HepG2 (cell line): ENCODE results near the gene MAGI1.

Source experiments
- MYC ChIP-seq: sonication (generic); formaldehyde crosslinking; IDR thresholded peaks from 2 replicates; pipeline ENCODE4 v1.9.0; 2021; ENCODE audit warnings: missing genetic modification reagents, borderline replicate concordance
- POLR2A ChIP-seq, 2 experiments: IDR thresholded peaks; 2 replicates each; pipeline ENCODE4 v1.6.1; 2011; ENCODE audit warnings: low read depth in 2 of 2, low read length in 2 of 2, mild to moderate bottlenecking in 1 of 2, moderate library complexity in 1 of 2; ENCODE audit not compliant: insufficient read depth in 1 of 2
- SUZ12 ChIP-seq: fragments of 150-350 bp; IDR thresholded peaks from 2 replicates; pipeline ENCODE4 v1.6.1; 2014; ENCODE audit warnings: low read depth, low read length
- TF ChIP-seq, protein P1 (sequence below): sonication (generic); formaldehyde crosslinking; IDR thresholded peaks from 2 replicates; pipeline ENCODE4 v1.8.0; 2022; ENCODE audit warnings: mild to moderate bottlenecking, missing genetic modification reagents
- TF ChIP-seq, protein P2 (sequence below): sonication (generic); formaldehyde crosslinking; IDR thresholded peaks from 2 replicates; pipeline ENCODE4 v1.8.1; 2023; ENCODE audit warnings: mild to moderate bottlenecking, missing genetic modification reagents

DNA sequence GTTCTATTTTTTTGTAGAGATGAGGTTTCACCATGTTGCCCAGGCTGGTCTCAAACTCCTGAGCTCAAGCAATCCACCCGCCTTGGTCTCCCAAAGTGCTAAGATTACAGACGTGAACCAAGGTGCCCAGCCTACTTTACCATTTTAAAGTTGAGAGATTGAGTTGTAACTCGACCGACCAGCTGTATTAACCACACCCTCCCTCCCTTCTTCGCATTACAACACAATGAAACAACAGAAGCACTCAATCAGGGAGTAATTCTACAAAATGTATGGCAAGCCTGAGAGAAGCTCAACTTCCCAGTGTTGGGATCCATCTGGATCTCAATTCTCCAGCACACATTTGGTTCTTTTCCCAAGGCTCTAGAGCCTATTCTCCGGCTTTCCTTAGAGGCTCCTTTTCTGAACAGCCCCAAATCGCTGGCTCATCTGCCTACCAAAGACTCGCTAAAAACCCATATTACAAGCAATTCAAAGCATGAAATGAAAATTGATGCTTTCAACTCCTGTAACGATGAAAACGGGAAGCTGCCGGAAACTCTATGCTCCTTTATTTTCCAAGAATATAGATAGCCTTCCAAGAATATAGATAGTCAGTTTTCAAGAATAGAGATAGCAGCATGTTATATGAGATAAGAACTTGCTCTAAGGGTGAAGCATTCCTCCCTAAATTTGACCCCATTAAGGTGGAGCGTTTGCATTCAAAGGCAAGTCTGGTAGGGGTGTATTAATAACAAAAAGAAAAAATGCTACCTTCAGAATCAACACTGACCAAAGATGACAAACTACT is 450.9 kb downstream of the MAGI1 start:
- TF ChIP-seq POLR2A (IDR thresholded peaks at IDR 0.05; ENCODE audit: insufficient read depth in 1 of 2, low read depth in 2 of 2, low read length in 2 of 2): no peak
- no peak for TF ChIP-seq SUZ12
- no peak for TF ChIP-seq MYC (CRISPR knock-in tag)
- TF ChIP-seq, protein P1, sequence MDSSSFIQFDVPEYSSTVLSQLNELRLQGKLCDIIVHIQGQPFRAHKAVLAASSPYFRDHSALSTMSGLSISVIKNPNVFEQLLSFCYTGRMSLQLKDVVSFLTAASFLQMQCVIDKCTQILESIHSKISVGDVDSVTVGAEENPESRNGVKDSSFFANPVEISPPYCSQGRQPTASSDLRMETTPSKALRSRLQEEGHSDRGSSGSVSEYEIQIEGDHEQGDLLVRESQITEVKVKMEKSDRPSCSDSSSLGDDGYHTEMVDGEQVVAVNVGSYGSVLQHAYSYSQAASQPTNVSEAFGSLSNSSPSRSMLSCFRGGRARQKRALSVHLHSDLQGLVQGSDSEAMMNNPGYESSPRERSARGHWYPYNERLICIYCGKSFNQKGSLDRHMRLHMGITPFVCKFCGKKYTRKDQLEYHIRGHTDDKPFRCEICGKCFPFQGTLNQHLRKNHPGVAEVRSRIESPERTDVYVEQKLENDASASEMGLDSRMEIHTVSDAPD: no peak
- TF ChIP-seq, protein P2, sequence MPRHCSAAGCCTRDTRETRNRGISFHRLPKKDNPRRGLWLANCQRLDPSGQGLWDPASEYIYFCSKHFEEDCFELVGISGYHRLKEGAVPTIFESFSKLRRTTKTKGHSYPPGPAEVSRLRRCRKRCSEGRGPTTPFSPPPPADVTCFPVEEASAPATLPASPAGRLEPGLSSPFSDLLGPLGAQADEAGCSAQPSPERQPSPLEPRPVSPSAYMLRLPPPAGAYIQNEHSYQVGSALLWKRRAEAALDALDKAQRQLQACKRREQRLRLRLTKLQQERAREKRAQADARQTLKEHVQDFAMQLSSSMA (CRISPR knock-in tag): no peak
